ENCODE results near the gene CTXN2. TPM values are rescaled to one million over a fixed set of nuclear protein-coding genes. Genes with fewer than 3 reads are reported as not detected.

CTXN2 gene
- total RNA-seq, 1 donor from 2014 or later: not detected

GRCh38 chr15:48205981-48206380 lies 14.5 kb downstream of the CTXN2 start, which contains the start of gene SLC12A1:
Gene SLC12A1 (plus strand): TSS chr15:48206302. CDS start chr15:48207720, 1,418 bp downstream.
- H3K9me3 Mint-ChIP-seq: no peaks in the 10 kb centered on the region
- no peak for TF ChIP-seq CTCF (IDR thresholded peaks at IDR 0.05)
- no peak within 1 kb of the TSS for H3K27ac Mint-ChIP-seq
- ChIA-PET CTCF (no interaction called here), POLR2A (no interaction called here)
- H3K4me1 Mint-ChIP-seq: no peaks in the 10 kb centered on the region
- no peak within 1 kb of the TSS for H3K4me3 Mint-ChIP-seq
- DNase-seq (no peak), ATAC-seq (ENCODE audit: low read depth) (no peak)
- intact Hi-C loops (cut with micrococcal nuclease): no loop called here
- peaks cover 17% of the 10 kb centered on the region for H3K27me3 Mint-ChIP-seq
- H3K36me3 Mint-ChIP-seq (ENCODE audit: low read depth): no peaks in the 10 kb centered on the region

GRCh38 chr15:48221261-48221660 lies 29.8 kb downstream of the CTXN2 start:
- Mint-ChIP-seq H3K27me3 (peaks cover 5% of the 10 kb centered on the region), H3K4me3 (no peak overlapping the region), H3K4me1 (no peaks in the 10 kb centered on the region), H3K36me3 (ENCODE audit: low read depth) (no peaks in the 10 kb centered on the region), H3K9me3 (no peaks in the 10 kb centered on the region), H3K27ac (no peak overlapping the region)
- ChIA-PET POLR2A (no interaction called here), CTCF (no interaction called here)
- no peak for ATAC-seq (ENCODE audit: low read depth)
- intact Hi-C loops (cut with micrococcal nuclease): no loop called here
- no peak for TF ChIP-seq CTCF (IDR thresholded peaks at IDR 0.05)
- no peak for DNase-seq

- ChIA-PET CTCF (no interaction called here), POLR2A (no interaction called here)
- ATAC-seq (ENCODE audit: low read depth) (no peak), DNase-seq (no peak)
- TF ChIP-seq CTCF (IDR thresholded peaks at IDR 0.05): no peak
- Mint-ChIP-seq H3K36me3 (ENCODE audit: low read depth) (no peaks in the 10 kb centered on the region), H3K27ac (no peak overlapping the region), H3K4me1 (no peaks in the 10 kb centered on the region), H3K27me3 (peaks cover 5% of the 10 kb centered on the region), H3K4me3 (no peak overlapping the region), H3K9me3 (no peaks in the 10 kb centered on the region)
- intact Hi-C loops (cut with micrococcal nuclease): no loop called here
Measured at GRCh38 chr15:48221885-48222284, 30.4 kb downstream of the CTXN2 start.

- no peaks in the 10 kb centered on the region for H3K36me3 Mint-ChIP-seq (ENCODE audit: low read depth)
- no peak overlapping the region for H3K4me3 Mint-ChIP-seq
- intact Hi-C loops (cut with micrococcal nuclease): no loop called here
- TF ChIP-seq CTCF (IDR thresholded peaks at IDR 0.05): no peak
- POLR2A ChIA-PET: no interaction called here
- no peak overlapping the region for H3K27ac Mint-ChIP-seq
- no peaks in the 10 kb centered on the region for H3K9me3 Mint-ChIP-seq
- CTCF ChIA-PET: no interaction called here
- DNase-seq (no peak), ATAC-seq (ENCODE audit: low read depth) (no peak)
- H3K27me3 Mint-ChIP-seq: peaks cover 5% of the 10 kb centered on the region
- no peaks in the 10 kb centered on the region for H3K4me1 Mint-ChIP-seq
Measured at GRCh38 chr15:48222627-48223026, 31.2 kb downstream of the CTXN2 start.

GRCh38 chr15:48225771-48226170 lies 34.3 kb downstream of the CTXN2 start:
- intact Hi-C loops (cut with micrococcal nuclease): no loop called here
- no peak overlapping the region for H3K27ac Mint-ChIP-seq
- CTCF ChIA-PET: no interaction called here
- POLR2A ChIA-PET: no interaction called here
- no peak overlapping the region for H3K4me3 Mint-ChIP-seq
- no peaks in the 10 kb centered on the region for H3K36me3 Mint-ChIP-seq (ENCODE audit: low read depth)
- H3K4me1 Mint-ChIP-seq: no peaks in the 10 kb centered on the region
- H3K27me3 Mint-ChIP-seq: no peaks in the 10 kb centered on the region
- no peak for ATAC-seq (ENCODE audit: low read depth)
- H3K9me3 Mint-ChIP-seq: no peaks in the 10 kb centered on the region
- no peak for DNase-seq
- no peak for TF ChIP-seq CTCF (IDR thresholded peaks at IDR 0.05)

All from activated B cell treated with CpG ODN at 0.5 μM for 24 hours (primary cell).